Adrenal gland (tissue), 12 donors: ENCODE measurements around the gene USP6NL. TPM values are rescaled to one million over a fixed set of nuclear protein-coding genes. Genes with fewer than 3 reads are reported as not detected.
A peak's percentile ranks its signal among the peaks of the same experiment; 100 is the strongest.

Experiments used
- DNase-seq, 7 donors: peaks; one replicate each; pipeline ENCODE4 v3.0.0-alpha.2; 2019 to 2020
- H3K27ac ChIP-seq, 5 donors: fragments of 200-600 bp; sonication (generic) in 4 of 5; 1 replicate in 3 of 5; 2 replicates in 2 of 5; pipeline versions ENCODE4 v1.5.1 to v1.8.0; 2016 to 2020; ENCODE audit warnings: mild to moderate bottlenecking in 1 of 5
- H3K27me3 ChIP-seq: fragments of 200-600 bp; 2 replicates; pipeline ENCODE4 v1.8.0; 2021
- H3K36me3 ChIP-seq, 2 donors: fragments of 200-600 bp; replicated peaks in 1 of 2; 1 replicate in 1 of 2; 2 replicates in 1 of 2; pipeline versions ENCODE4 v1.5.1 to v1.8.0; 2018 to 2022
- H3K4me1 ChIP-seq, 2 donors: fragments of 200-600 bp; replicated peaks in 1 of 2; 1 replicate in 1 of 2; 2 replicates in 1 of 2; pipeline versions ENCODE4 v1.5.1 to v1.8.0; 2018 to 2021
- H3K4me3 ChIP-seq, 4 donors: fragments of 200-600 bp; sonication (generic) in 3 of 4; one replicate each; pipeline ENCODE4 v1.5.1; 2016 to 2018
- H3K9me3 ChIP-seq, 3 donors: fragments of 200-600 bp; sonication (generic) in 1 of 3; replicated peaks in 1 of 3; 1 replicate in 2 of 3; 2 replicates in 1 of 3; pipeline versions ENCODE4 v1.5.1 to v1.8.0; 2016 to 2021
- POLR2A ChIP-seq, 2 donors: fragments of 450-650 bp; IDR thresholded peaks; one replicate each; pipeline ENCODE4 v1.6.1; 2017; ENCODE audit warnings: antibody characterized with exemption in 2 of 2, mild to moderate bottlenecking in 2 of 2, moderate library complexity in 1 of 2
- WGBS, 4 donors: extraction: QIAGEN DNeasy Blood & Tissue Kit in 2 of 4; methylation state at CpG; one replicate each; pipeline versions ENCODE4 v1.1.5 to v1.1.7; 2013 to 2017; 5-methylcytosine and 5-hydroxymethylcytosine counted together
- intact Hi-C, 2 donors: fragments of 100-400 bp; cut with DNase I; formaldehyde crosslinking; loops; one replicate each; pipeline versions ENCODE4 v1.14.1 to v1.15.0; 2022 to 2023
- polyA plus RNA-seq, 3 donors: library from polyadenylated mRNA; stranded (reverse); fragments of 200-250 nt in 2 of 3; fragments of 350-450 nt in 1 of 3; fragmentation: Illumina TruSeq in 1 of 3; extraction: RNeasy Lipid Tissue Mini Kit (QIAGEN cat#74804) in 1 of 3; gene quantifications; one replicate each; pipeline ENCODE4 v1.2.3, GENCODE V29; 2013 to 2014
- total RNA-seq, 9 donors: library from RNA; depleted of rRNA in 4 of 9; stranded (reverse); fragments of >200 nt in 4 of 9; fragments of 120-200 nt in 1 of 9; fragmentation: NEBNext Ultra II Directional in 1 of 9; extraction: Animal tissue kit (Norgen Biotek cat#: 25700) in 1 of 9; gene quantifications; one replicate each; pipeline versions ENCODE4 v1.1.0 to v1.2.4, GENCODE V29; 2013 to 2023
- TF ChIP-seq, protein P1 (sequence below), 6 experiments: fragments of 450-650 bp in 4 of 6; fragments of 200-600 bp in 2 of 6; sonication (generic) in 1 of 6; IDR thresholded peaks; 1 replicate in 5 of 6; 2 replicates in 1 of 6; pipeline versions ENCODE4 v1.5.1 to v1.8.0; 2016 to 2021; ENCODE audit warnings: antibody characterized with exemption in 6 of 6, mild to moderate bottlenecking in 2 of 6, moderate library complexity in 1 of 6
- donor health status: healthy with polysubstance abuse.
- donor health status: Bipolar disorder and iron deficiency.
- donor health status: DM: yes; HTN: yes; CAD: no.
- donor health status: DM: no; HTN: no; CAD: no.
- donor health status: DM: no; HTN: no; CAD: no.
- donor health status: DM: yes; HTN: yes; CAD: no.

Gene USP6NL
- total and polyA plus RNA-seq, 12 donors: 3.5 to 35.1 (median 19.8) TPM

DNA sequence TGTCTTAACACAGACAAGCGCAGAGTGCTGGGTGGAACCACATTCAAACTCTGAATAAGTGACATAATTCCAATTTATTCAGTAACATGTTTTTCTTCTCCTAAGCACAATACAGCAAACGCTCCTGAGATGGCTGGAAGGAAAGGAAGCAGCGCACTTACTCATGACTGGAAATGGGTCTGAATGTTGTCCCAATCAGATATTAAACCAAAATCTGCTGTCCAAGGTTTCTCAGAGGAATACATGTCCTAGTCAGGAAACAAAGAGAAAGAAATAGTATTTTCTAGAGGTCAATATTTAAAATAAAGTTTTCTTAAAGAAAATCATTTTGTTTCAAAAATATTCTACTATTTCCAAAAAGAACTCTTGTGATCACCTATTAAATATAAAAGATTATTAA is 14.0 kb downstream of the USP6NL start:
- Histone ChIP-seq H3K27ac (no peak overlapping the region), H3K4me3 (no peak overlapping the region), H3K4me1 (peaks cover 2 to 20% of the 10 kb centered on the region in 2 donors), H3K9me3 (no peaks in the 10 kb centered on the region), H3K27me3 (no peaks in the 10 kb centered on the region), H3K36me3 (no peaks in the 10 kb centered on the region)
- intact Hi-C loops: no loop called here
- DNase-seq: no peak
- WGBS, 4 donors: 92 to 96% (median 93%) methylated on average over 3 of the region's 3 CpGs
- no peak for TF ChIP-seq POLR2A (IDR thresholded peaks at IDR 0.05)
- TF ChIP-seq, protein P1, sequence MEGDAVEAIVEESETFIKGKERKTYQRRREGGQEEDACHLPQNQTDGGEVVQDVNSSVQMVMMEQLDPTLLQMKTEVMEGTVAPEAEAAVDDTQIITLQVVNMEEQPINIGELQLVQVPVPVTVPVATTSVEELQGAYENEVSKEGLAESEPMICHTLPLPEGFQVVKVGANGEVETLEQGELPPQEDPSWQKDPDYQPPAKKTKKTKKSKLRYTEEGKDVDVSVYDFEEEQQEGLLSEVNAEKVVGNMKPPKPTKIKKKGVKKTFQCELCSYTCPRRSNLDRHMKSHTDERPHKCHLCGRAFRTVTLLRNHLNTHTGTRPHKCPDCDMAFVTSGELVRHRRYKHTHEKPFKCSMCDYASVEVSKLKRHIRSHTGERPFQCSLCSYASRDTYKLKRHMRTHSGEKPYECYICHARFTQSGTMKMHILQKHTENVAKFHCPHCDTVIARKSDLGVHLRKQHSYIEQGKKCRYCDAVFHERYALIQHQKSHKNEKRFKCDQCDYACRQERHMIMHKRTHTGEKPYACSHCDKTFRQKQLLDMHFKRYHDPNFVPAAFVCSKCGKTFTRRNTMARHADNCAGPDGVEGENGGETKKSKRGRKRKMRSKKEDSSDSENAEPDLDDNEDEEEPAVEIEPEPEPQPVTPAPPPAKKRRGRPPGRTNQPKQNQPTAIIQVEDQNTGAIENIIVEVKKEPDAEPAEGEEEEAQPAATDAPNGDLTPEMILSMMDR (IDR thresholded peaks at IDR 0.05): no peak

DNA sequence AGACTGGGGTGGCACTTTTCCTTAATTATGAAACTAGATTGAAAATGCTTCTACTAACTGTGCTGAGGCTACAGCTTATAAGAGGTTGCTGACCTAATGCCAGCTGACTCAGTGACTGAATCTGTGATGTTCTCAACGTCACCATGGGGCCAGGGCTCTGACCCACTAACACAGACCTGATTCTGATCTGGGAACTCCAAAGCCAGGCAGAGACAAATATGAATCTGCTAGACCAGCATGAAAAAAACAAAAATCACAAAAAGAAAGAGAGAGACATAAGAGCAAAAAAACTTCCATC is 16.1 kb downstream of the USP6NL start:
- peak; percentile 71 to 91 (median 82) for DNase-seq
- TF ChIP-seq, protein P1 (IDR thresholded peaks at IDR 0.05): no peak
- peak in 1 of 2 donors; percentile 27 for TF ChIP-seq POLR2A (IDR thresholded peaks at IDR 0.05)
- no peaks in the 10 kb centered on the region for H3K36me3 ChIP-seq
- intact Hi-C loops: no loop called here
- H3K27me3 ChIP-seq: no peaks in the 10 kb centered on the region
- no peaks in the 10 kb centered on the region for H3K9me3 ChIP-seq
- H3K27ac ChIP-seq: peak overlapping the region; percentile 46 to 78 (median 66)
- 0 to 25% (median 18%) methylated on average over 1 of the region's 1 CpG for WGBS, 4 donors
- peaks cover 2 to 15% of the 10 kb centered on the region in 2 donors for H3K4me1 ChIP-seq
- H3K4me3 ChIP-seq: no peak overlapping the region

DNA sequence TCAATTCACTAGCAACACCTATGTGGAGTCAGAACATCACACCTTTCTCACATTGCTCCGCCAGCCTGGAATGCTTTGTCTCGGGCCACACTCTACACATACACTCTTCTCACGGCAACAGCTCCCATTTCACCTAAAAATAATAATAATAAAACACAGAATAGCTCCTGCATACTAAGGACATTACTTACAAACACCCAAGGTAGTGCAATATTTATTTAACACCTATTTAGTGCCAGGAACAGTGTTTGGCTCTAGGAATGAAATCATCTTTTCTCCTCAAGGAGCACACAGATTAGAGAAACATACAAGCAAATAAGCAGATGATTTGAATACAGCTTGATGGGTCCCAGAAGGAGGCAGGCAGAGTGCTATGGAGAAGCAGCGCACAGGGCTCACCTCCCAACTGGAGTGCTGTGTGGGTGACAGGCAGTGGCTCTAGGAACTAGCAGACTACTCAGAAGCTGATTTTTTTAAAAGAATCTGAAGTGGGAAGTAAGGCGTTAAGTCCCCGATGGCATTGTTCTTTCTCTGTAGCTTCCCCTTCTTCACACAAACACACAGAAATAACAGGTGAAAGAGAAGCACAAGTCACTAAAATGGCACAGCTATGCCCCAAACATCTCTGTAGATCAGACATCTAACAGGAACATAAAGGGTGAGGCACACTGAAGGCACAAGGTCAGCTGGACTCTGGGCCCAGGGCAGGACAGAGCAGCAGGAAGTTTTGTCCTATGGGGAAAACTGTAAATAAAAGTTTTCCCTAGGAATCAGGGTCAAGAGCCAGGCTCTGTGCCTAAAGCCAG is 16.7 kb downstream of the USP6NL start:
- WGBS, 4 donors: 72 to 88% (median 77%) methylated on average over 6 of the region's 6 CpGs
- Histone ChIP-seq H3K27ac (peak overlapping the region; percentile 46 to 78 (median 66)), H3K9me3 (no peaks in the 10 kb centered on the region), H3K27me3 (no peaks in the 10 kb centered on the region), H3K36me3 (no peaks in the 10 kb centered on the region), H3K4me1 (peaks cover 2 to 15% of the 10 kb centered on the region in 2 donors), H3K4me3 (no peak overlapping the region)
- DNase-seq: peak in 1 of 7 donors; percentile 17
- intact Hi-C loops: no loop called here
- TF ChIP-seq, protein P1 (IDR thresholded peaks at IDR 0.05): no peak
- TF ChIP-seq POLR2A (IDR thresholded peaks at IDR 0.05): no peak

DNA sequence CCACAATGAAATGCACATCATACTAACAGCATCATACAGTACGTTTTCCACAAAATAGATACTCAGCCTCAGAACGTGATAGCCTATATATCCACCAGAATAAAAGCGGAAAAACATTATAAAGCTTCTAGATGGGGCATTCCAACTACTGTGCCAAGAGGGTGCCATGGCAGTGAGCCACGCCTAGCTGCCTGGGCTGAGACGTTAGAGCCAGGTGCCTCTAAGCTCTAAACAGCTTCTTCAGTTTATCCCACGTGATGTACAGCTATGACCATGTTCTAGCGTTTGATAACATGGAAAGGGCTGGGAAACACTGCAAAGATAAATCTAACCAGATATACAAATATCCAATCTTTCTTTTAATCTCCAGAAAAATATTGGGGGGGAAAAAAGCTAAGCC is 17.8 kb downstream of the USP6NL start:
- Histone ChIP-seq H3K9me3 (no peaks in the 10 kb centered on the region), H3K36me3 (no peaks in the 10 kb centered on the region), H3K27ac (no peak overlapping the region), H3K4me1 (peaks cover 2 to 19% of the 10 kb centered on the region in 2 donors), H3K27me3 (no peaks in the 10 kb centered on the region), H3K4me3 (no peak overlapping the region)
- TF ChIP-seq POLR2A (IDR thresholded peaks at IDR 0.05): no peak
- TF ChIP-seq, protein P1 (IDR thresholded peaks at IDR 0.05): no peak
- no peak for DNase-seq
- intact Hi-C loops: no loop called here
- WGBS, 4 donors: 91 to 95% (median 92%) methylated on average over 7 of the region's 7 CpGs
